Measurements from ENCODE around the gene KRTAP12-1.
A peak's percentile ranks its signal among the peaks of the same experiment; 100 is the strongest.
"Not testable (repeated sequence)": the region's sequence is repeated elsewhere in the genome, so short reads cannot be mapped to it uniquely, and the experiment has no call there.

KRTAP12-1 gene

DNA sequence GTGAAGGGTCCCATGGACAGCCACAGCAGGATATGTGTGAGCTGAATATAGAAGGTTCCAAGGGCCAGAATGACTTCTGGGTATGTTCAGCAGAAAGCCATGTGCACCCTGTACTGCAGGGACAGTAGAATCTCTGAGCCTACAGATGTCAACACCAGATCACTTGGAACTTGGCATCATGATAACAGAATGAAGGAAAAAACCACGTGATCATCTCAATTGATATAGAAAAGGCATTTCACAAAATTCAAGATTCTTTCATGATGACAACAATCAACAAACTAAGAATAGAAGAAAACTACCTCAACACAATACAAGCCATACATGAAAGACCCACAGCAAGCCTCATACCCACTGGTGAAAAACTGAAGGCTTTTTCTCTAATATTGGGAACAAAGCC lies 14.4 kb downstream of the KRTAP12-1 start:
- DNase-seq (ENCODE audit: low read depth), result no peak

DNA sequence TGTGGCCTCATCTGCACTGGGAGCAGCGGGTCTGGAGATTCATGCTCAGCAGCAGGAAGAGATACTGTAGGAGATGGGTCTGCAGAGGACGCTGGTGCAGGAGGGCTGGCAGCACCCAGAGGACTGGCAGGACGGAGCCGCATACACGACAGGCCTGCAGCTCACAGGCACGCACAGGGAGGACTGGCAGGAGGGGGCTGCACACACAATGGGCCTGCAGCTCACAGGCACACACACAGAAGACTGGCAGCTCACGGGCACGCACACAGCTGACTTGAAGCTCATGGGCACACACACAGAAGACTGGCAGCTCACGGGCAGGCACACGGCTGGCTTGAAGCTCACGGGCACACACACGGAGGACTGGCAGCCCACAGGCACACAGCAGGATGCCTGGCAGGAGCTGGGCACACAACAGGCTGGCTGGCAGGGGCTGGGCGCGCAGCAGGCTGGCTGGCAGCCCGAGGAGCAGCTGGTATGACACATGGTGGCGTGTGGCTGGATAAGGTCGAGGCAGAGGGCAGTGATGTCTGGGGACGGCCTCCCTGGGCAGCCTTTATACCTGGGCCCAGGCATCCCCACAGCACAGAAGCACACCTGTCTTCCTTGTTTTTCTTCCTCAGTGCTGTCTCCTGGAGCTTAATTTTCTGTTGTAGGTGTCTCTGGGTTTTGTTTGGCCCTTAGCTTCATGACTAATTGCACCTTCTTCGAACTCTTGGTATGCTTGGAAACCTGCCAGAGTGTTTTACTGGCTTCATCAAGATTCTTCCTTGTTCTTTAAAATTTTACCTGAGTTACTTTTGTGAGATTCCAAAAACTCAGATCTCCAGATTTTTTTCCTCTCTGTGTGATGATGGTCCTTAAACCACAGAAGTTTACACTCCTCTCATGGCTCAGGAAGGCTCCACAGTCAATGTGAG lies 15.3 kb downstream of the KRTAP12-1 start, which contains the start of gene KRTAP12-2:
TSS of gene KRTAP12-2 (minus strand) at position 527 of the 920 bp plus-strand sequence. CDS start at position 486, 41 bp downstream.
- no peak for DNase-seq (ENCODE audit: low read depth)

DNA sequence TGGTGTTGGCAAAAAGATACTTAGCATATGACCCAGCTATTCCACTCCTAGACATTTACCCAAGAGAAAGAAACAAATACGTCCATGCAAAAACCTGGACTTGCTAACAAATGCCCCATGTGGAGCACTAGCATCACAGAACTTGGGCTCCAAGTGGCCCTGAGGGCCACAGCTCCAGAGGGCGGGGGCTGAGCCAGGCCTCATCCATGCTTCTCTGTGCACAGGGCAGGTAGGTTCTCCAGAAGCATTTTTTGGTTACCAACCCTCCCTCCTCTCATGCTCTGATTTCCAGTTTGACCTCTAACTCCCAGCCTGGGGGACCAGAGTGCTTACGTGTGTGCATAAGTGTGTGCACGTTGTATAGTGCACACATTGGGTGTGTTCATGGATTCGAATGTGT lies 17.3 kb downstream of the KRTAP12-1 start:
- no peak for DNase-seq (ENCODE audit: low read depth)

DNA sequence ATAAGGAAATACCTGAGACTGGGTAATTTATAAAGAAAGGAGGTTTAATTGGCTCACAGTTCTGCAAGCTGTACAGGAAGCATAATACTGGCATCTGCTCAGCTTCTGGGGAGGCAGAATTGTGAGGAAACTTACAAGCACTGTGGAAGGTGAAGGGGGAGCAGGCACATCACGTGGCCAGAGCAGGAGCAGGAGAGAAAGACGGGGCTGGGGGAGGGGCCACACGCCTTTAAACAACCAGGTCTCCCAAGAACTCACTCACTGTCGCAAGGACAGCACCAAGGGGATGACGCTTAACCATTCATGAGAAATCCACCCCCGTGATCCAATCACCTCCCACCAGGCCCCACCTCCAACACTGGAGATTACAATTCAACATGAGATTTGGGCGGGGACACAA lies 20.4 kb downstream of the KRTAP12-1 start:
- DNase-seq (ENCODE audit: low read depth), result not testable (repeated sequence)

DNA sequence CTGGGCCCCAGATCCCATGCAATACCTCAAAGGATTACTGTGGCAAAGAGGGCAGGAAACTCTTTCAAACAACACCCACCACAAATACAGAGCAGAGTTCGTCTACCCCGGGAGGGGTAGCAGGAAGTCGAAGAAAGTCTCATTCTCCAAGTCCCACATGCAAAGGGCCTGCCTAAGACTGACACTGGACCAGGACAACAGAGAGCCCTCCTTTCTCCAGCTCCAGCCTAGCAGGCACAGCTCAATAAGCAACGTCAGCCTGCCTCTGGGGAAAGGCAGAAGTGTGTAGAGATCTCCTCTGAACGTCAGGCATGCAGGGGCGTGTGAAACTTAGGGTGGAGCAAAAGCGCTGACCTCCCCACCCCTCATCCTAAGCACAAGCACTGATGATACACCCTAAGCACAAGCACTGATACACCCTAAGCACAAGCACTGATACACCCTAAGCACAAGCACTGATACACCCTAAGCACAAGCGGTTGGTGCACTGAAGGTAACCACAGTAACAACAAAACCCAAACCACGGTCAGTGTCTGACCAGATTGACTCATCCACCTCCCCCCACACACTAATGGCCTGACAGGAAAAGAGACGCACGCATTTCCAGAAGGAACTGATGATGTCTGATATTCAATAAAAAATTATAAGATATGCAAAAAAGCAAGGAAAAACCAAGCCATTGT lies 22.9 kb downstream of the KRTAP12-1 start:
- no peak for DNase-seq (ENCODE audit: low read depth)

DNA sequence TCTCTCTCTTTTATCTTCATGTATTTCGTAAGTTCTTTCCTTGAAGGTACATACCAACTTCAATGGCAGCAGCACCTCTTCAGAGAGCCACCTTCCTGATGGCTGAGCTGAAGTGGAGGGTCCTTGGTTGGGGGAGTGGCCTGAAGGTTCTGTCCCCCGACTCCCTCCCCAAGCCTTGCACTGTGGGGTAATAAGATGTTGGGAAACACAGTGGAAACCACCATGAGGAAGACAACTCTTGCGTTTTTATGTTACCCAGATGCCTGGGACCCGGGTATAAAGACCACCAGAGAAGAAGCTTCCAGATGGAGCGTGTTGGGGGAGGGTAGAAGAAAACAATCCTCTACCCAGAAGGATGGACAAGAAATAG lies 23.4 kb downstream of the KRTAP12-1 start:
- DNase-seq (ENCODE audit: low read depth), result no peak

DNA sequence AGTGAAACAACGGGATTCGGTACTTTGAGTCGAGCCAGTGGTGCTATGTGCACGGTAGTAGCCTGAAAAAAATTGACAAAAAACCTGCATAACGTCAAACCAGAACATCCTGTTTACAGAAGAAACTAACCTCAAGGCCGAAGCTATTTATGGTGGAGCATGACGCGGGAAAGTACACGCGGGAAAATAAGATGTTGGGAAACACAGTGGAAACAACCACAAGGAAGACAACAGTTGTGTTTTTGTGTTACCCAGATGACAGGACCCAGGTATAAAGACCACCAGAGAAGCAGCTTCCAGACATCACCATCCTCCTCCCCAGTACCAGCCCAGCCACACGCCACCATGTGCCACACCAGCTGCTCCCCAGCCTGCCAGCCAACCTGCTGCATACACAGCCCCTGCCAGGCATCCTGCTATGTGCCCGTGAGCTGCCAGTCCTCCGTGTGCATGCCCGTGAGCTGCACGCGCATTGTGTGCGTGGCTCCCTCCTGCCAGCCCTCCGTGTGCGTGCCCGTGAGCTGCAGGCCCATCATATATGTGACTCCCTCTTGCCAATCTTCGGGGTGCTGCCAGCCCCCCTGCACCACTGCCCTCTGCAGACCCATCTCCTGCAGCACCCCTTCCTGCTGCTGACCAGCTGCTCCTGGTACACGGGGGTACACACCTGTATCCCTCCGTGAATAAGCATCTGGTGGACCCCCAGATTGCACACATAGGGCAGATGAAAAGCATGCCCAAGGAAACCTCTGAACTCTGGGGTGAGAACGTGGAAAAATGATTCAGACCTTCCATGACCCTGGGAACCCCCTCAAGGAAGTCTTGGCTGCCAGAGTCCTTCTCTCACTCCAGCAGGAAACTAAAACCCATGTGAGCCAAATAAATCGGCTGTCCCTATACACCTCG lies 24.1 kb downstream of the KRTAP12-1 start, which contains the start of gene KRTAP12-3:
TSS of gene KRTAP12-3 (plus strand) at position 298 of the 906 bp plus-strand sequence. CDS start at position 346, 48 bp downstream.
- DNase-seq (ENCODE audit: low read depth), result no peak

DNA sequence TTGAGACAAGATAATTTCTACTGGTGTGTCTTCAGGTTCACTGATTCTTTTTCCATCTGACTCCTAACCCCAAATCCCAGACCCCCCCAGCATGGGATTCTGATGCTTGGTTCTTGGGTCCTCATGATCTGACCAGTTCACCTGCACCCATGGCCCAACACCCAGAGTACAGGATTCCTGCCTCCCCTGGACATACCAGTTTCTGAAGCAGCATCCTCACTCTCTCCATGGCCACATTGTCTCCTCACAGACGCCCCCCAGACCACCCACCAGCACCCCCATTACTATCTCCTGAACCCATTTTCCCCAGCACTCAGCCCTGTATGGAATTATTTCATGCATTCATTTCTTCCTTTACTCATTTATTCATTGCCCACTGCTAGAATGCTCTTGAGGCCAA lies 25.1 kb downstream of the KRTAP12-1 start:
- no peak for DNase-seq (ENCODE audit: low read depth)

DNA sequence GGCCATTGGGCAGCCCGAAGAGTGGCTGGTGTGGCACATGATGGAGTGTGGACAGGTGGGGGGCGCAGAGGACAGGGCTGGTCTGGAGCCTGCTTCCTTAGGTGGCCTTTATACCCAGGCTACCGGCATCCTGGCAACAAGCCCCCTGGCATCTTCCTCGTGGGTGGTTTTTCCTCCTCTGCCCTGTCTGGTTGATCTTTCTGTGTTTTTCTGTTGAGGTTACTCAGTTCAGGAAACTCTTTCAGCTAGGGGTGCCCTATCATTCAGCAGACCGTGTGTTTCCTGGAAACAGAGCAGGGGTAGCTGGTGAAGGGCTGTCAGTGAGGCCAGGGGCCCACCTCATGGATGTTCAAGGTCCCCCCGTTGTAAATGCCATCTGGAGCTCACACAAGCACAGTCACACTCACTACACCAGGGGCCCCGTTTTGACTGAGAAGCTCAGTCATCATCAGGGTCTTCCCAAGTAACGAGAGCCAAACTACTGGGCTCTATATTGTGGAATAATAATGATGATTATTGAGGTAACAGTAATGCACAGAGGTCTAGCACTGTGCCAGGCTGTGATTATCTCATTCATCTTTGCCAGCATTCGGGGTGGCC lies 27.3 kb downstream of the KRTAP12-1 start, which contains the start of gene KRTAP12-4:
TSS of gene KRTAP12-4 (minus strand) at position 84 of the 600 bp plus-strand sequence. CDS start at position 39, 45 bp downstream.
- DNase-seq (ENCODE audit: low read depth), result no peak

DNA sequence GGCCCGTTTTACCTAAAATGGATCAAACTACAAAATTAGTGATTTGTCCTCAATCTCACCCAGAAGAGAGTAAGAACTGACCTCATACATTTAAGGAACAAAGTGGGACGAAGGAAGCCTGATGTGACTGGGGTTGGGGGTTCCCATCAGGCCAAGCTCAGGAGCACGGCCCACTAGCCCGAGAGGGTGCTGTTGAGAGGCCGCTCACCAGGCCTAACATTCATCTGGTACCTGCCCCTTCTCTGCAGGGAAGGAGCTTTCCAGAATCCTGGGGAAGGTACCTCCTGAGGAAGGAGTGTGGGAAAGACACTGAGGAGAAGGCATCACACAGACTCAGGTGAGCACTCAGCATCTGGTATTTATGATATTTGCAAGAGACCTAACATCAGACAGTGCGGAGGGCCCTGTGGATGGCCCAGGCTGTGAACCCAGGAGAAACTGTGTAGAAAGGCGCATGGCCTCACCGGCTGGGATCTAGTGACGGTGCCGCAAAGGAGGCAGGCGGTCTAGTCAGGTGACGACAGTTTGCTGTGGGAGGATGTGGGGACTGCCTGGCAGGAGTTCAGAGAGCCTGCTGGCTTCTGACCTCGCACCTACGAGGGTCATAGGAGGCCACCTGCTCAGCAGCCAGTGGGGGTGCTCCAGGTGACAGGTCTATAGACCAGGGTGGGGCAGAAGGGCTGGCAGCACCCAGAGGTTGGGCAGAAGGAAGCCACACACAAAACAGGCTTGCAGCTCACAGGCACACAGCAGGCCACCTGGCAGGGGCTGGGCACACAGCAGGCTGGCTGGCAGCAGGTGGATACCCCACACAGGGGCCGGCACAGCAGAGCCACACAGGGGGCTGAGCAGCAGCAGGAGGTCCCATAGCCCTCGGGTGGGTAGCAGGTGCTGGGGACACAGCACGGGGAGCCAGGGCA lies 28.0 kb downstream of the KRTAP12-1 start:
- DNase-seq (ENCODE audit: low read depth), result peak; percentile 15

DNA sequence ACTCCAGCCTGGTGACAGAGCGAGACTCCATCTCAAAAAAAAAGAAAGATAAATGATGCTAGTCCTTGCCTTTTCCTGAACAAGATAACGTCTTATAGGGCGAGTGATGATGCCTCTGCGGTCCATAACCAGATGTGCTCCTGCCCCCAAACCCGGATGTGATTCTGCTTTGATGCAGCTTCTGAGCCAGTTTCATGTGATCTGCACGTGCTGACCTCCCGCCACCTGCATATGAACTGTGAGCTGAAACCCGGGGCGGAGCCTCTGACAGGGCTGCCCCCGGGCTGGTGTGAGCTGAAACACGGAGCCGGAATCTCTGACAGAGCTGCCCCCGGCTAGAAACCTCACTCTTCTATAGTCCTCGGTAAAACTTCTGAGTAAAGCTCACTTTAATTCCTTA lies 28.8 kb downstream of the KRTAP12-1 start:
- no peak for DNase-seq (ENCODE audit: low read depth)

DNA sequence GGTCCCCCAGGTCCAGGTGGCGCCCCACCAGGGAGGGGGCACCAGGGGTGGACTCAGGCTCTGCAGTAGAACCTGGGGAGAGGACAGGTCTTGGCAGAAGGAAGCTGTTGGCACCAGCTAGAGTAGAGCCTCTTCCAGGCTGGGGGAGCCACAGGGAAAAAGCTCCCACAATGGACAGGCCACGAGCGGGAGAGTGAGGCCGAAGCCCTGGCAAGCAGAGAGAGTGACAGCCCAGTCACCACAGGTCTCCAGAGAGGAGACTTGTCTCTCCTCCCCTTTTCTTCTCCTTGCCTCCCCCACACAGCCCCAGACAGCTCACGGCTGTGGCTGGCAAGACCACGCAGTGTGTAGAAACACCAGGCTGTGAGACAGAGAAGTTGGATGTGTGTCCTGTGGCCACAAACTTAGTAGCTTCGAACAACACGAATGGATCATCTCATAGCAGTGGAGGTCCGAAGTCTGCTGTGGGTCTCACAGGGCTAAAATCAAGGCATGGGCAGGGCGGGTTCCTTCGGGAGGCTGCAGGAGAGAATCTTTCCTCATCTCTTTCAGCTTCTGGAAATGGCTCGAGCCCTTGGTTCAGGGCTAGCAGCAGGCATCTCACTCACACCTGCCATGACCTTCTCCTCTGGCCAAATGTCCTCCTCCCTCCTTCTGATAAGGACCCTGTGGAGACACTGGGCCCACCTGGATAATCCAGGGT lies 30.8 kb downstream of the KRTAP12-1 start:
- no peak for DNase-seq (ENCODE audit: low read depth)

DNA sequence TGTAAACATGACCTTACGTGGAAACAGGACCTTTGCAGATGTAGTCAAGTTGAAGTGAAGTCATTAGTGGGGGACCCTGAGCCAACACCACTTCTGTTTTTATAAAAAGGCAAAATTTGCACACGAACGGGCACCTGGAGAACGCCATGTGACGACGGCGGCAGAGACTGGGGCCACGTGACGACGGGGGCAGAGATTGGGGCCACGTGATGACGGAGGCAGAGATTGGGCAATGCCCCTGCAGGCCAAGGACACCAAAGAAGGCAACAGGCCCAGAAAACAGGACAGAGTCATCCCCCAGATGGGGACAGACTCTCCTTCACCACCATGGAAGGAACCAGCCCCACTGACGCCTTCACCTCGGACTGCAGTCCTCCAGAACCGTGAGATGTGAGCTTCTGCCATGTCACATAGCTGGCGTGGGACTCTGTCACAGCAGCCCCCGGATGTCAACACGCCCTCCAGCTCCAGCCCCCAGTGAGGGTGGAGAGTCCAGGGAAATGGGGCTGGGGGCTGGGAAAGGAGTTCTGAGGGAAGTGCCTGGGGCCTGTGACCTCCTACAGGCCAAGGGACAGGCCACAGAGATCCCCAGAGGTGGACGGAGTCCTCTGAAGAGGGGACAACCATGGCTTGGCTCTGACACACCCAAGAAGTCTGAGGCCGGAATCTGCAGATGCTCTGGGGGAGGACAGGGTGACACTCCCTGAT lies 31.5 kb downstream of the KRTAP12-1 start:
- DNase-seq (ENCODE audit: low read depth), result no peak

DNA sequence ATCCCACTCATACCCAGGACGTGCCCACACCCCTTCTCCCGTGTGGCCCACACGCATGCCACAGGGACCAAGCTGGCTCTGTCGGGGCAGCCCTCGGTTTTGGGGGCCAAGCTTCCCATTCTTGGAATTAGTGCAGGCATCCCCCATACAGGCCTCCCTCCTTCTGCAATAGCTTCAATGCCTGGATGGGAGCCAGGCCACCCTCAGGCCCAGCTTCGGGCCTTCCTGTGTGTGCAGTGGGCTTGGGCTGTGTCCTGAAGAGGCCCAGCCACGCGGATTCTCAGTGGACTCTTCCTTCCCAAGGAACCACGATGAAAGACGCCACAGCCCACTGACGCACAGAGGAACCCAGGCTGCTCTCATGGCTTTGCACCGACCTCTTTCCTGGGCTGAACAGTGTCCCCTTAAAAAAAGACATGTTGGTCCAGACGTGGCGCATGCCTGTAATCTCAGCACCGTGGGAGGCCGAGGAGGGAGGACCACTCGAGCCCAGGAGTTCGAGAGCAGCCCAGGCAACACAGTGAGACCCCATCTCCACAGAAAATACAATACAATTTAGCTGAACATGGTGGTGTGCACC lies 32.4 kb downstream of the KRTAP12-1 start:
- no peak for DNase-seq (ENCODE audit: low read depth)

DNA sequence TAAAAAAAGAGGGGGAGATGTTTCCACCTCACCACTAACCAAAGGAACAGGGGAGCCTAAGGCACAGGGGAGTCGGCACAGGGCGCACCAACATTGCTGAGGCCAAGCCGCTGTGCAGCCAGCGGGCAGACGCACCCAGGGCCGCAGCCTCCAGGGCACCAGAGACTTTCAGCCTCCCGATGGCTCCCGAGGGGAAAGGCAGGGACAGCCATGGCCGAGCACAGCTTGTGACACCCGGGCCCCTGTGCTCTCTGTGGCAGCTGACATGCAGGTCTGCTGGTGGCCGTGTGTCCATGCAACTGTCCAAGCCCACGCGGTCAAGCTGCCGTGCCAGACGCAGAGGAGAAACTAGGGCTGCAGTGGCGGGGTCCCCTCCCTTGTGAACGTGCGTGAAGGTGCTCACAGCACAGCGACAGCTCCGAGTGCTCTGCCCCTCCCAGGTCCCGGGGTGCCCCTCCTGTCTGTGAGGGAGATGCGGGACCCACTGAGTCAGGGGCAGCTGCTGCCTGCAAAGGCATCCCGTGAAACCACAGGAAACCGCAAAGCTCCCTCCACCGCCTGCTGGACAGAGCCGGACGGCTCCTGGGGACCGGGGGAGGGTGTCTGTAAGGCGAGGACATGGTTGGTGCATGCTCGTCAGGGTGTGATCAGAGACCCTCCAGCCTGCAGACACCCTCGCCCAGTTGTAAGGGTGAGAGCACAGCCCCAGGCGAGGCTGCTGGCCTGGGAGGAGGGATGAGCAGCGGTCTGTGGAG lies 33.2 kb downstream of the KRTAP12-1 start:
- no peak for DNase-seq (ENCODE audit: low read depth)

DNA sequence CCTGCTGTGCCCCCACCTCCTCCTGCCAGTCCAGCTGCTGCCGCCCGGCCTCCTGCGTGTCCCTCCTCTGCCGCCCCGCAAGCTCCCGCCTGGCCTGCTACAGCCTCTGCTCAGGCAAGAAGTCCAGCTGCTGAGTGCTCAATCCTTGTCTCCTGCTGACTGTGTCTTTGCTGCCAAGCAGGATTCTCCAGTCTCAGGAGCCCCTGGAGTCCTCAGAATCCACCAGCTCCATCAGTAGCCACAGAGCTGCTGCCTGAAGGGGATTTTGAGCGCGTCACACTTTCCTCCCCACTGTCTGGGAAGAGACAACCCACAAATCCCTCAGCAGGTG lies 34.8 kb downstream of the KRTAP12-1 start:
- no peak for DNase-seq (ENCODE audit: low read depth)

DNA sequence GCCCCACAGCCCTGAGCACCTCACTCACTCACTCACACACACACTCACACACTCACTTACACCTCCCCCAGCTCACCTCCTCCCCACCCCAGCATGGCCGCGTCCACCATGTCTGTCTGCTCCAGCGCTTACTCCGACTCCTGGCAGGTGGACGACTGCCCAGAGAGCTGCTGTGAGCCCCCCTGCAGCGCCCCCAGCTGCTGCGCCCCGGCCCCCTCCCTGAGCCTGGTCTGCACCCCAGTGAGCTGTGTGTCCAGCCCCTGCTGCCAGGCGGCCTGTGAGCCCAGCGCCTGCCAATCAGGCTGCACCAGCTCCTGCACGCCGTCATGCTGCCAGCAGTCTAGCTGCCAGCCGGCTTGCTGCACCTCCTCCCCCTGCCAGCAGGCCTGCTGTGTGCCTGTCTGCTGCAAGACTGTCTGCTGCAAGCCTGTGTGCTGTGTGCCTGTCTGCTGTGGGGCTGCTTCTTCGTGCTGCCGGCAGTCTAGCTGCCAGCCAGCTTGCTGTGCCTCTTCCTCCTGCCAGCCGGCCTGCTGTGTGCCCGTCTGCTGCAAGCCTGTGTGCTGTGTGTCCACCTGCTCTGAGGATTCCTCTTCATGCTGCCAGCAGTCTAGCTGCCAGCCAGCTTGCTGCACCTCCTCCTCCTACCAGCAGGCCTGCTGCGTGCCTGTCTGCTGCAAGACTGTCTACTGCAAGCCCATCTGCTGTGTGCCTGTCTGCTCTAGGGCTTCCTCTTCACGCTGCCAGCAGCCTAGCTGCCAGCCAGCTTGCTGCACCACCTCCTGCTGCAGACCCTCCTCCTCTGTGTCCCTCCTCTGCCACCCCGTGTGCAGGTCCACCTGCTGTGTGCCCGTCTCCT lies 35.4 kb downstream of the KRTAP12-1 start, which contains the start of gene KRTAP10-11:
TSS of gene KRTAP10-11 (plus strand) at position 49 of the 856 bp plus-strand sequence. CDS start at position 94, 45 bp downstream.
- not testable (repeated sequence) for DNase-seq (ENCODE audit: low read depth)

All from stimulated activated CD8-positive, alpha-beta memory T cell treated with anti-CD3 and anti-CD28 coated beads, Interleukin-7, amount 100 ng/mL, for 24 hours (primary cell).